SK-N-SH (cell line): ENCODE results near the gene STUB1. TPM values are rescaled to one million over a fixed set of nuclear protein-coding genes. Genes with fewer than 3 reads are reported as not detected.

Experiments
- CTCF ChIA-PET: fragments of 300-600, 350-600 bp; formaldehyde crosslinking; extraction: SDS; loops from one replicate; lab custom pipeline; 2021; lab: Yijun Ruan, JAX
- POLR2A ChIA-PET: fragments of 350-600 bp; sonication (Branson Sonifier 250); formaldehyde crosslinking; extraction: SDS; loops from one replicate; lab custom pipeline; 2020; ENCODE audit warnings: antibody characterized with exemption, inconsistent platforms; lab: Yijun Ruan, JAX
- DNase-seq: peaks from one replicate; pipeline ENCODE4 v3.0.0; 2012
- H2AFZ ChIP-seq: fragments of 200-600 bp; sonication (generic); 2 replicates; pipeline ENCODE4 v1.8.1; 2016; ENCODE audit warnings: antibody characterized with exemption, mild to moderate bottlenecking, low read depth
- H3F3A ChIP-seq: fragments of 200-600 bp; sonication (generic); replicated peaks from 2 replicates; pipeline ENCODE3; 2016; ENCODE audit warnings: antibody characterized with exemption, mild to moderate bottlenecking; ENCODE audit not compliant: insufficient read depth
- H3K27ac ChIP-seq, 2 experiments: fragments of 200-500 bp in 1 of 2; fragments of 200-600 bp in 1 of 2; sonication (Bioruptor generic) in 1 of 2; sonication (generic), shearing (Covaris generic) in 1 of 2; 2 replicates each; pipeline versions ENCODE4 v1.5.1 to v1.6.1; 2014 to 2016; ENCODE audit warnings: low read depth in 2 of 2, inconsistent platforms in 1 of 2, low read length in 1 of 2, mild to moderate bottlenecking in 1 of 2, mixed read lengths in 1 of 2
- H3K27me3 ChIP-seq: fragments of 200-600 bp; sonication (generic), shearing (Covaris generic); 2 replicates; pipeline ENCODE4 v1.6.1; 2016; ENCODE audit warnings: mixed run types; ENCODE audit not compliant: insufficient read depth
- H3K36me3 ChIP-seq, 2 experiments: fragments of 200-500 bp in 1 of 2; fragments of 200-600 bp in 1 of 2; sonication (Bioruptor generic) in 1 of 2; sonication (generic) in 1 of 2; replicated peaks in 1 of 2; 2 replicates each; pipeline versions ENCODE3 to v1.5.1; 2014 to 2016; ENCODE audit warnings: low read length in 1 of 2, mild to moderate bottlenecking in 1 of 2; ENCODE audit not compliant: insufficient read depth in 2 of 2, control insufficient read depth in 1 of 2
- H3K4me1 ChIP-seq, 2 experiments: fragments of 200-500 bp in 1 of 2; fragments of 200-600 bp in 1 of 2; sonication (Bioruptor generic) in 1 of 2; sonication (generic), shearing (Covaris generic) in 1 of 2; 2 replicates each; pipeline versions ENCODE4 v1.5.1 to v1.6.1; 2014 to 2016; ENCODE audit warnings: low read depth in 1 of 2, low read length in 1 of 2, mixed run types in 1 of 2; ENCODE audit not compliant: insufficient read depth in 2 of 2, control insufficient read depth in 1 of 2
- H3K4me2 ChIP-seq: fragments of 200-600 bp; sonication (generic), shearing (Covaris generic); 2 replicates; pipeline ENCODE4 v1.6.1; 2017; ENCODE audit warnings: mixed run types
- H3K4me3 ChIP-seq, 2 experiments: fragments of 200-500 bp in 1 of 2; fragments of 200-600 bp in 1 of 2; sonication (Bioruptor generic) in 1 of 2; sonication (generic), shearing (Covaris generic) in 1 of 2; 2 replicates each; pipeline versions ENCODE4 v1.5.1 to v1.8.1; 2014 to 2016; ENCODE audit warnings: low read depth in 2 of 2, inconsistent platforms in 1 of 2, low read length in 1 of 2, mild to moderate bottlenecking in 1 of 2, mixed read lengths in 1 of 2, moderate library complexity in 1 of 2
- H3K79me2 ChIP-seq: fragments of 200-600 bp; sonication (generic); 2 replicates; pipeline ENCODE4 v1.8.1; 2017; ENCODE audit warnings: mild to moderate bottlenecking; ENCODE audit not compliant: insufficient read depth
- H3K9ac ChIP-seq: fragments of 200-600 bp; sonication (generic); 2 replicates; pipeline ENCODE4 v1.6.1; 2017; ENCODE audit warnings: mixed run types
- H3K9me2 ChIP-seq: fragments of 200-600 bp; sonication (generic); 2 replicates; pipeline ENCODE4 v1.6.1; 2017; ENCODE audit warnings: mixed run types
- H3K9me3 ChIP-seq: fragments of 200-600 bp; sonication (generic); 2 replicates; pipeline ENCODE4 v1.6.1; 2017; ENCODE audit warnings: mixed run types, mild to moderate bottlenecking, moderate library complexity
- H4K20me1 ChIP-seq: fragments of 200-600 bp; sonication (generic); 2 replicates; pipeline ENCODE4 v1.6.1; 2017; ENCODE audit warnings: mild to moderate bottlenecking, mixed run types; ENCODE audit not compliant: insufficient read depth
- CHD2 ChIP-seq: fragments of 150-350 bp; IDR thresholded peaks from 2 replicates; pipeline ENCODE4 v1.6.1; 2018; ENCODE audit warnings: low read length; ENCODE audit not compliant: partially characterized antibody
- EZH2phosphoT487 ChIP-seq: fragments of 200-600 bp; sonication (generic); IDR thresholded peaks from 2 replicates; pipeline ENCODE4 v1.6.1; 2017; ENCODE audit warnings: low read depth, mixed run types, mild to moderate bottlenecking, antibody characterized with exemption, moderate library complexity, borderline replicate concordance
- FOSL2 ChIP-seq: IDR thresholded peaks from 2 replicates; pipeline ENCODE4 v1.4.0; 2012; ENCODE audit warnings: low read depth, mild to moderate bottlenecking, moderate library complexity, borderline replicate concordance
- FOXJ3 ChIP-seq: sonication (generic); formaldehyde crosslinking; IDR thresholded peaks from 2 replicates; pipeline ENCODE4 v1.5.1; 2020; ENCODE audit warnings: mild to moderate bottlenecking, missing genetic modification reagents
- FOXM1 ChIP-seq: IDR thresholded peaks from 2 replicates; pipeline ENCODE4 v1.4.0; 2012; ENCODE audit warnings: low read depth, mild to moderate bottlenecking
- GABPA ChIP-seq: IDR thresholded peaks from 2 replicates; pipeline ENCODE4 v1.4.0; 2012; ENCODE audit warnings: low read depth, mild to moderate bottlenecking
- GATA2 ChIP-seq: sonication (generic); formaldehyde crosslinking; IDR thresholded peaks from 2 replicates; pipeline ENCODE4 v1.5.0; 2020; ENCODE audit warnings: mild to moderate bottlenecking, missing genetic modification reagents
- JUND ChIP-seq: IDR thresholded peaks from 2 replicates; pipeline ENCODE4 v1.4.0; 2012
- MXI1 ChIP-seq: IDR thresholded peaks from 2 replicates; pipeline ENCODE4 v1.6.1; 2012; ENCODE audit warnings: mild to moderate bottlenecking, low read depth, low read length, improper control_type of control experiment
- NRF1 ChIP-seq: IDR thresholded peaks from 2 replicates; pipeline ENCODE4 v1.6.1; 2012; ENCODE audit warnings: low read depth, mild to moderate bottlenecking, low read length
- POLR2AphosphoS5 ChIP-seq: IDR thresholded peaks from 2 replicates; pipeline ENCODE4 v1.6.1; 2012; ENCODE audit warnings: low read depth, low read length
- RAD21 ChIP-seq: IDR thresholded peaks from 2 replicates; pipeline ENCODE4 v1.6.1; 2012; ENCODE audit warnings: mild to moderate bottlenecking, low read length
- RFX5 ChIP-seq: IDR thresholded peaks from 2 replicates; pipeline ENCODE4 v1.6.1; 2012; ENCODE audit warnings: mild to moderate bottlenecking, improper control_type of control experiment, low read length
- RXRA ChIP-seq: IDR thresholded peaks from 2 replicates; pipeline ENCODE4 v1.4.0; 2012; ENCODE audit warnings: low read depth, mild to moderate bottlenecking, borderline replicate concordance
- SMC3 ChIP-seq: IDR thresholded peaks from 2 replicates; pipeline ENCODE4 v1.6.1; 2012; ENCODE audit warnings: low read depth, low read length, improper control_type of control experiment
- TEAD4 ChIP-seq: IDR thresholded peaks from 2 replicates; pipeline ENCODE4 v1.4.0; 2012; ENCODE audit warnings: mild to moderate bottlenecking, borderline replicate concordance; ENCODE audit not compliant: insufficient read depth
- WGBS: methylation state at CpG from one replicate; pipeline ENCODE4 v1.1.6; 2017; ENCODE audit warnings: low lambda C conversion rate; 5-methylcytosine and 5-hydroxymethylcytosine counted together
- polyA plus RNA-seq, 3 experiments: library from polyadenylated mRNA; depleted of rRNA; stranded (reverse); fragments of >200 nt; gene quantifications; 2 replicates each; pipeline ENCODE4 v1.2.3, GENCODE V29; 2012
- TF ChIP-seq, protein P1 (sequence below): IDR thresholded peaks from 2 replicates; pipeline ENCODE4 v1.4.0; 2012; ENCODE audit warnings: low read depth, borderline replicate concordance

STUB1 gene
- polyA plus RNA-seq, 1 of the 3 experiments (the other 2 are of a cell fraction): 323 TPM

DNA sequence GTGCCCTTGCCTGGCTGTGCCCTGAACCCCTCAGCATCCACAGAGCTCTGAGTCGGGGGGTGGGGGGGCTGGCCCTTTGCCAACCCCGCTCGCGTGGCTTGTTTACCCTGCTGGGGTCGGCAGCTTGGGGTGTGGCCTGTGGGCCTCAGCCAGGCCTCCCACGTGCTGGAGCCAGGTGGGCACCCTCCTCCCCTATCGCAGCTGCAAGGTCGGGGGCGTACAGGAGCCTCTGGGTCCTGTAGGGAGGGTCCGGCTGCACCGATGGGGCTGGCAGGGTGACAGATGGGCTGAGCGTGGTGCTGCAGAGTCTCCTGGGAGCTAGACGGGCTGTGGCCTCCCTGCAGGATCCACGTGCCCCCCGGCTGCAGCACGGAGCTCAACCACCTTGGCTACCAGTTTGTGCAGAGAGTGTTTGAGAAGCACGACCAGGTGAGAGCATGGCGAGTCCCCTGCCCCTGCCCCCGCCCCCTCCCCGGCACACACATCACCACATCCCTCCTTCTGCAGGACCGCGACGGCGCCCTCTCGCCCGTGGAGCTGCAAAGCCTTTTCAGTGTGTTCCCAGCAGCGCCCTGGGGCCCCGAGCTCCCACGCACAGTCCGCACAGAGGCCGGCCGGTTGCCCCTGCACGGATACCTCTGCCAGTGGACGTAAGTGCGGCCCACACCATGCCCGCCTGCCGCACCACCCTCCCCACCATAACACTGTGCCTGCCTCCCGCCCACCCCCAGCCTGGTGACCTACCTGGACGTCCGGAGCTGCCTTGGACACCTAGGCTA, 8.7 kb upstream of the STUB1 start:
- 97% methylated on average over 25 of the region's 40 CpGs for WGBS
- Histone ChIP-seq H3K4me1 (peaks cover 0 to 22% of the 10 kb centered on the region in 2 experiments; a peak in 1 of 4 replicates), H2AFZ (no peak overlapping the region), H3K9me2 (no peaks in the 10 kb centered on the region), H3K9me3 (no peaks in the 10 kb centered on the region), H3K36me3 (peaks cover 5 to 46% of the 10 kb centered on the region in 2 experiments), H3K79me2 (peaks cover 25% of the 10 kb centered on the region), H3K4me2 (no peak overlapping the region), H3K27me3 (no peaks in the 10 kb centered on the region), H3K9ac (no peak overlapping the region), H4K20me1 (0 out of 2 replicates have a peak, but pooled peaks cover 6% of the 10 kb centered on the region), H3K4me3 (no peak overlapping the region), H3F3A (peaks cover 4% of the 10 kb centered on the region), H3K27ac (no peak overlapping the region; a peak in 1 of 4 replicates)
- DNase-seq: no peak
- POLR2A ChIA-PET: no interaction called here
- TF ChIP-seq EZH2phosphoT487: no peak
- TF ChIP-seq GATA2: no peak
- TF ChIP-seq MXI1: no peak
- CTCF ChIA-PET: interaction anchor here (0.9 to 2.6 kb wide), 3 partner anchors 11 to 18 kb away, joined by 3 to 15 read pairs (median 3); partner anchors contain the start of gene WDR24

DNA sequence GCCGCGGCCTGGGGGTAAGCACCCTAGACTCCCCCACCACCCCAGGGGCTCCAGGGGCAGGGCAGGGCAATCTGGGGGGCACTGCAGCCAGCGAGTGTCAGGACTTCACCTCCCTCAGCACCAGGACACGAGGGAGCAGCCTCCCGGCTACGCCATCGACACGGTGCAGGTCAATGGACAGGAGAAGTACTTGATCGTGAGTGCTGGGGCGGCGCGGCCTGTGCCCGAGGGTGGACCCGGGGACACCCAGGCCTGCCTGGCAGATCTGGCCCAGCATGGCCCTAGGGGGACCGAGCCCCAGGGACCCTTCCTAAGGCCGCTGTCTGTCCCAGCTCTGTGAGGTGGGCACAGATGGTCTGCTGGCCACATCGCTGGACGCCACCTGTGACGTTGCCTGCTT, 7.8 kb upstream of the STUB1 start:
- CTCF ChIA-PET: interaction anchor here (4.6 kb wide), 1 partner anchor 12 kb away, joined by 20 read pairs; no protein-coding TSS in a partner anchor
- 100% methylated on average over 2 of the region's 19 CpGs for WGBS
- TF ChIP-seq CHD2: no peak
- TF ChIP-seq, protein P1, sequence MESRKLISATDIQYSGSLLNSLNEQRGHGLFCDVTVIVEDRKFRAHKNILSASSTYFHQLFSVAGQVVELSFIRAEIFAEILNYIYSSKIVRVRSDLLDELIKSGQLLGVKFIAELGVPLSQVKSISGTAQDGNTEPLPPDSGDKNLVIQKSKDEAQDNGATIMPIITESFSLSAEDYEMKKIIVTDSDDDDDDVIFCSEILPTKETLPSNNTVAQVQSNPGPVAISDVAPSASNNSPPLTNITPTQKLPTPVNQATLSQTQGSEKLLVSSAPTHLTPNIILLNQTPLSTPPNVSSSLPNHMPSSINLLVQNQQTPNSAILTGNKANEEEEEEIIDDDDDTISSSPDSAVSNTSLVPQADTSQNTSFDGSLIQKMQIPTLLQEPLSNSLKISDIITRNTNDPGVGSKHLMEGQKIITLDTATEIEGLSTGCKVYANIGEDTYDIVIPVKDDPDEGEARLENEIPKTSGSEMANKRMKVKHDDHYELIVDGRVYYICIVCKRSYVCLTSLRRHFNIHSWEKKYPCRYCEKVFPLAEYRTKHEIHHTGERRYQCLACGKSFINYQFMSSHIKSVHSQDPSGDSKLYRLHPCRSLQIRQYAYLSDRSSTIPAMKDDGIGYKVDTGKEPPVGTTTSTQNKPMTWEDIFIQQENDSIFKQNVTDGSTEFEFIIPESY: no peak
- no peak for TF ChIP-seq TEAD4
- TF ChIP-seq RXRA: no peak
- TF ChIP-seq JUND: no peak
- TF ChIP-seq NRF1: no peak
- no peak for TF ChIP-seq POLR2AphosphoS5
- TF ChIP-seq MXI1: no peak
- no peak for TF ChIP-seq SMC3
- no peak for TF ChIP-seq RAD21
- no peak for TF ChIP-seq RFX5
- no peak for TF ChIP-seq FOSL2
- TF ChIP-seq FOXM1: no peak
- no peak for TF ChIP-seq GABPA
- no peak for TF ChIP-seq FOXJ3 (CRISPR knock-in tag)

More for the DNA sequence above, 7.8 kb upstream of the STUB1 start:
- no peak overlapping the region for H3K9ac ChIP-seq
- peaks cover 0 to 19% of the 10 kb centered on the region in 2 experiments; a peak in 1 of 4 replicates for H3K4me1 ChIP-seq
- no peak overlapping the region for H3K27ac ChIP-seq
- no peak overlapping the region for H3K4me2 ChIP-seq
- DNase-seq: no peak
- peaks cover 25% of the 10 kb centered on the region for H3K79me2 ChIP-seq
- H2AFZ ChIP-seq: no peak overlapping the region
- H3K27me3 ChIP-seq: no peaks in the 10 kb centered on the region
- H4K20me1 ChIP-seq: 0 out of 2 replicates have a peak, but pooled peaks cover 6% of the 10 kb centered on the region
- no peaks in the 10 kb centered on the region for H3K9me2 ChIP-seq
- POLR2A ChIA-PET: interaction anchor here (0.5 kb wide), 1 partner anchor 287 kb away, joined by 3 read pairs; no protein-coding TSS in a partner anchor
- peaks cover 4% of the 10 kb centered on the region for H3F3A ChIP-seq
- no peaks in the 10 kb centered on the region for H3K9me3 ChIP-seq
- H3K4me3 ChIP-seq: no peak overlapping the region
- H3K36me3 ChIP-seq: peaks cover 5 to 49% of the 10 kb centered on the region in 2 experiments
